Suprapubic skin (tissue), 4 donors: Measurements from ENCODE around the gene CHST6.

ENCODE experiments used
- CTCF ChIP-seq, 2 donors: fragments of 200-600 bp in 1 of 2; fragments of 450-650 bp in 1 of 2; sonication (generic) in 1 of 2; IDR thresholded peaks; one replicate each; pipeline ENCODE4 v1.5.1; 2016 to 2019; ENCODE audit warnings: antibody characterized with exemption in 2 of 2, mild to moderate bottlenecking in 1 of 2, moderate library complexity in 1 of 2
- EP300 ChIP-seq: sonication (generic); formaldehyde crosslinking; IDR thresholded peaks from one replicate; pipeline ENCODE4 v1.6.1; 2017; ENCODE audit warnings: antibody characterized with exemption
- POLR2A ChIP-seq, 2 donors: fragments of 450-650 bp; IDR thresholded peaks; one replicate each; pipeline ENCODE4 v1.6.1; 2017; ENCODE audit warnings: antibody characterized with exemption in 2 of 2, mild to moderate bottlenecking in 2 of 2, moderate library complexity in 2 of 2
- POLR2AphosphoS5 ChIP-seq, 3 donors: sonication (generic); formaldehyde crosslinking; IDR thresholded peaks; one replicate each; pipeline ENCODE4 v1.6.1; 2017; ENCODE audit warnings: antibody characterized with exemption in 3 of 3

GRCh38 chr16:75455677-75456076, 39.6 kb downstream of the CHST6 start:
- TF ChIP-seq POLR2A (IDR thresholded peaks at IDR 0.05) (no peak), CTCF (IDR thresholded peaks at IDR 0.05) (no peak), EP300 (no peak), POLR2AphosphoS5 (IDR thresholded peaks at IDR 0.05) (no peak)
